SK-N-SH treated with all-trans-retinoic acid at 6 μM for 48 hours (cell line): ENCODE data around the gene RSAD1.

ENCODE experiments used
- CSDC2 ChIP-seq: fragments of 250-450 bp; sonication (Bioruptor Pico); IDR thresholded peaks from 2 replicates; pipeline ENCODE4 v1.5.0; 2020; ENCODE audit warnings: mild to moderate bottlenecking, moderate library complexity
- GLIS3 ChIP-seq: fragments of 250-450 bp; sonication (Bioruptor Pico); IDR thresholded peaks from 2 replicates; pipeline ENCODE4 v1.5.0; 2020; ENCODE audit warnings: mild to moderate bottlenecking, moderate library complexity
- POU6F1 ChIP-seq: fragments of 250-450 bp; sonication (Bioruptor Pico); IDR thresholded peaks from 2 replicates; pipeline ENCODE4 v1.8.0; 2021; ENCODE audit warnings: low read depth, mild to moderate bottlenecking, moderate library complexity, borderline replicate concordance
- PPARA ChIP-seq: fragments of 250-450 bp; sonication (Bioruptor Pico); IDR thresholded peaks from 2 replicates; pipeline ENCODE4 v1.5.0; 2020; ENCODE audit warnings: mild to moderate bottlenecking, borderline replicate concordance
- RARB ChIP-seq: fragments of 250-450 bp; sonication (Bioruptor Pico); IDR thresholded peaks from 2 replicates; pipeline ENCODE4 v1.8.0; 2021; ENCODE audit warnings: mild to moderate bottlenecking, moderate library complexity
- SNAI2 ChIP-seq: fragments of 250-450 bp; sonication (Bioruptor Pico); IDR thresholded peaks from 2 replicates; pipeline ENCODE4 v1.5.0; 2020; ENCODE audit warnings: mild to moderate bottlenecking, moderate library complexity
- TCF4 ChIP-seq: fragments of 250-450 bp; sonication (Bioruptor Pico); IDR thresholded peaks from 2 replicates; pipeline ENCODE4 v1.8.0; 2021; ENCODE audit warnings: mild to moderate bottlenecking, moderate library complexity, borderline replicate concordance
- ZC3H10 ChIP-seq: fragments of 250-450 bp; sonication (Bioruptor Pico); IDR thresholded peaks from 2 replicates; pipeline ENCODE4 v1.5.1; 2021; ENCODE audit warnings: mild to moderate bottlenecking, moderate library complexity
- ZFP3 ChIP-seq: fragments of 250-450 bp; sonication (Bioruptor Pico); IDR thresholded peaks from 2 replicates; pipeline ENCODE4 v1.5.0; 2020; ENCODE audit warnings: mild to moderate bottlenecking, moderate library complexity
- ZNF565 ChIP-seq: fragments of 450-650 bp; formaldehyde crosslinking; conservative IDR thresholded peaks from 2 replicates; pipeline ENCODE4 v1.5.0; 2020; ENCODE audit warnings: low read depth, mild to moderate bottlenecking, moderate library complexity

- TF ChIP-seq RARB (CRISPR knock-in tag), result no peak
- TF ChIP-seq CSDC2 (CRISPR knock-in tag), result no peak
- TF ChIP-seq ZC3H10 (CRISPR knock-in tag), result no peak
- TF ChIP-seq POU6F1 (CRISPR knock-in tag), result no peak
- no peak for TF ChIP-seq TCF4 (CRISPR knock-in tag)
- no peak for TF ChIP-seq ZFP3 (CRISPR knock-in tag)
- TF ChIP-seq ZNF565, result no peak
- no peak for TF ChIP-seq GLIS3
- TF ChIP-seq PPARA (CRISPR knock-in tag), result no peak
- no peak for TF ChIP-seq SNAI2
Observed at GRCh38 chr17:50439008-50439407, 39.7 kb upstream of the RSAD1 start.
